Ecto neural progenitor cell (in vitro differentiated cells): ENCODE data around the gene SERPINB7.

ENCODE experiments used
- DNase-seq: peaks from one replicate; pipeline ENCODE4 v3.0.0-alpha.2; 2018; ENCODE audit warnings: low spot score

The SERPINB7 gene

DNA sequence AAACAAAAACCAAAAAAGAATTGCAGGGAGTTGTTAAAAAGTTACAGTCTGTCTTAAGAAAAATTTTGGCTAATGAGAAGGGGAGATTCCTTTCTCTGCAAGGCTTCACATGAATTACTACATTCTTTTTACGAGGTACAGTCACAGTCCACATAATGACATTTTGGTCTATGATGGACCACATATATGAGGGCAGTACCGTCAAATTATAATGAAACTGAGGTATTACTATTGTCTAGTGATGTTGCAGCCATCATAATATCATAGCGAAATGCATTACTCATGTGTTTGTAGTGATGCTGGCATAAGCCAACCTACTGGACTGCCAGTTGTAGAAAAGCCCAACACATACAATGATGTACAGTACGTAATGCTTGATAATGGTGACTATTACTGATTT lies 12.5 kb downstream of the SERPINB7 start:
- DNase-seq: no peak

DNA sequence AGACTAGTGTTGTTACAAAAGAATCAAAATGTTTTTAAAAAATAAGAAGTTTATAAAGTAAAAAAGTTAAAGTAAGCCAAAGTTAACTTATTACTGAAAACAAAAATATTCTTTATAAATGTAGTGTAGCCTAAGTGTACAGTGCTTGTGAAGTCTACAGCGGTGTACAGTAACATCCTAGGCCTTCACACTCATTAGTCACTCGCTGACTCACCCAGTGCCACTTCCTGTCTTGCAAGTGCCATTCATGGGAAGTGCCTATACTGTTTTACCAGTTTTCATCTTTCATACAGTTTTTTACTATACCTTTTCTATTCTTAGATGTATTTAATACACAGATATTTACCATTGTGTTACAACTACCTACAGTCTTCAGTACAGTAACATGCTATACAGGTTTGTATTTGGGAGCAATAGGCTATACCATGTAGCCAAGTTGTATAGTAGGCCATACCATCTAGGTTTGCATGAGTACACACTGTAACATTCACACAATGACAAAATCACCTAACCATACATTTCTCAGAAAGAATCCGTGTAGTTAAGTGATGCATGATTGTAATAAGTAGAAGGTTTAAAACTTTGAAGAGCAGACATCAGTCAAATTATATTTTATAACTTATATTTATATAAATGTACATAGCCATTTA lies 13.4 kb downstream of the SERPINB7 start:
- no peak for DNase-seq

DNA sequence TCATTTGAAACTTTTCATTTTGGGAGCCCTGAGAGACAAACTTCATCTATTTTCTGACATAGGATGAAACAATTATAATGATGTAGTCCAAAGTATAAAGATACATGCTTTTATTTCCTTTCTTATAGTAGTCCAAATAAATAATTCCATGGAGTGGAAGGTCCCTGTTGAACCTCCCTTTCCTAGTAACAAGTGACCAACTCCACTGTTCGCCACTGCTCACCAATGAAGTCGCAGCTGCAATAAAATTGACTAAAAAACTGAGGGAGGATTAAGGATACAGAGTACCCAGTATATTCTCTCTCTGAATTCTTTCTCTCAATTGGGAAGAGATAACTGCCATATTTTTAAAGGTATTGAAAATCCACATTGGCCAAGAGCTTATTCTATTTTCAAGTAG lies 14.1 kb downstream of the SERPINB7 start:
- no peak for DNase-seq

DNA sequence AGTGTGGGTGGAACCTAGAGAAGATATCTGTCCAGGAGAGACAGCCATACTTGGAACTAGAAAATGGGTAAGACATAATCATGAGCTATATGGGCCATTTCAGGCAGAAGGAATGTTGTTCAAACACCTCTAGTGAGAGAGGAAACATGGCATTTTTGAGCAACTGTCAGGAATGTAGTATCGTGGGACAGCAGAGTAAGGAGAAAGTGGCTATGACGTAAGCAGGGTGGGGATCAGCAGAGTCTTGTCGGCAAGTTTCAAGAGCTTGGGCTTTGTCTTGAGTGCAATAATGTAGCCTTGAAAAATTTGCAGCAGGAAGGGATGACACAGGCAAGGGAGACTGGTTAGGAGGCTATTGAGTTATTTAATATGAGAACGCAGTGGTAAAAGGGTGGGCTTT lies 20.4 kb downstream of the SERPINB7 start:
- no peak for DNase-seq

DNA sequence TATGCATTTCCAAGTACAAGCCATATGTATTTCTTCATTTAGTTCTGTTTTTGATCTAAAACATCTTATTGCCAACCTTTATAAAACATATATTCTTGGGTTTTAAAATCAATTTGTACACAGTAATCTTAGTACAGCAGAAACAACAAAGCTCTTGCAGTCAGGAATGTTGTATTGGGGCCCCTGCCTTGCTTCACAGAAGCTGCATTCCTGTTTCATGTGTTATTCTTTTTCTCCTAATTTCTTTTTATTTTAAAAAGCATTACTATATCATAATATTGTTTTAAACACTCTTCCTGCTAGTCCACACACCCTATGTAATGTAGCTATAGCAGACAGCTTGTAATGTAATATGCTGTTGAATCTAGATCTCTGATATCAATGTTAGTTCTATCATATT lies 24.0 kb downstream of the SERPINB7 start:
- DNase-seq: no peak

DNA sequence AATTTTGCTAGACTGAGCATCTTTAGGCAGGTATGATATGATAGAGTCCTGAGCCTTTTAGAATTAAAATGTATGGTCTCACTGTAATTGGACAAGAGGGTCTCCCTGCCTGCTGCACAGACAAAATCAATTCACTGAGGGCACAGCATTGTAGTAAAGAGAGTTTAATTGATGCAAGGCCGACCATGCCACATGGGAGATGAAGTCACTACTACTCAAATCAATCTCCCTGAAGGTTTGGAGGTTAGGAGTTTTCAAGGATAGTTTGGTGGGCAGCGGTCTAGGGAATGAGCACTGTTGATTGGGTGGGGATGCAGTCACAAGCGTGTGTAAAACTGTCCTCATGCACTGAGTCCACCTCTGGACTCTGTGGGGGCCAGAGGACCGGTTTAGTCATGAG lies 26.1 kb downstream of the SERPINB7 start:
- no peak for DNase-seq

DNA sequence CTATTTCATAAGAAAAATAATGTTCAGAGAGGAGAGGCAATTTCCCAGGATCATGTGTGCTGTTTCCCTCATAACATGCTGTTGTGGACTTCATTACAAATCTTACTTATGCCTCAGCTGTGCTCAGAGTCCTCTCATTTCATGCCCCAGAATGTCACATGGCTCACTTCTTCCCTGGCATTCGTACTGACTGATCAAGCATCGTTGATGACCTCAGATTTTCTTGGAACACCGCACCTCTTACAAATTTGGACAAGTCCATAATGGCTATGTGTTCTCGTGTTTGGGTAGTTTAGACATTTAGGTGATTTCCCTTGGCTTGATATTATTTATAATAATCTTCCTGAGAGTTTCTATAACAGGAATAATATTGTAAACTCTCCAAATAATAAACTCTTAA lies 32.9 kb downstream of the SERPINB7 start:
- no peak for DNase-seq

DNA sequence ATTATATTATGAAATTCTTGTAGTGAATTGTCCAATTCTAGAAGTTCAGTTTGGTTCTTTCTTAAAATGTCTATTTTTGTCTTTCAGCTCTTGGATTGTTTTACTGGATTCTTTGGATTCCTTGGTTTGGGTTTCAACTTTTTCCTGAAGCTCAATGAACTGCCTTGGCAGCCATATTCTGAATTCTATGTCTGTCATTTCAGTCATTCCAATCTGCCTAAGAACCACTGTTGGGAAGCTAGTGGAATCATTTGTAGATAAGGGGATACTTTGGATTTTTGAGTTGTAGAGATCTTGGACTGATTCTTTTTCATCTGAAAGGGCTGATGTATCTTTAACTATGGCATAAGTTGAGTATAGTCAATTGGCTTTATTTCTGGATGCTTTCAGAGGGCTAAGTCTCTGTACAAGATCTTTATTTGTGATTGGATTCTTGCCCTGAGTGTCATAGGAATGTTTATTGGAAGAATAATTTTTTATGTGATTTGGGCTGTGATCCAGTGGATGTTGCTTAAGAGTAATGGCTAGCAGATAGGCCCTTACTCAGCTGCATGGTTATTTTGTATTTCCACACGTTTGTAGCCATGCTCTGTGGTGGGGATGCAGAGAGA lies 42.3 kb downstream of the SERPINB7 start:
- no peak for DNase-seq

DNA sequence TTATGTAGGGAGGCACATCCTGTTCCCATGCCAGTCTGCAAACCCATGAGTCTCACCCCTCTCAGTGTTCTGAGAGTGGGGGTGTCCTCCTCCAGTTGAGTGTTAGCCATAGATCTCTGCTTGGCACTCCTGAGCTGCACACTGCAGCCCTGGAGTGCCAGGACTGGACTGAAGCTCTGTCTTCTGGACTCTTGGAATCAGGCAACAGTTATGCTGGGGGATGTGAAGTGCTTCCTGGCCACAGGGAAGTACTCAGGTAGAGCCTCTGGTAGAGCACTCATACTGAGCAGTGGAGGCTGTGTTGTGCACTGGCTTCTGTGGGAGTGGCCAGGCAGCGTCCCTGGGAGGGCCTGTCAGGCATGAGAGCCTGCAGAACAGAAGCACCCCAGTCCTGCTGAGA lies 43.0 kb downstream of the SERPINB7 start:
- no peak for DNase-seq

DNA sequence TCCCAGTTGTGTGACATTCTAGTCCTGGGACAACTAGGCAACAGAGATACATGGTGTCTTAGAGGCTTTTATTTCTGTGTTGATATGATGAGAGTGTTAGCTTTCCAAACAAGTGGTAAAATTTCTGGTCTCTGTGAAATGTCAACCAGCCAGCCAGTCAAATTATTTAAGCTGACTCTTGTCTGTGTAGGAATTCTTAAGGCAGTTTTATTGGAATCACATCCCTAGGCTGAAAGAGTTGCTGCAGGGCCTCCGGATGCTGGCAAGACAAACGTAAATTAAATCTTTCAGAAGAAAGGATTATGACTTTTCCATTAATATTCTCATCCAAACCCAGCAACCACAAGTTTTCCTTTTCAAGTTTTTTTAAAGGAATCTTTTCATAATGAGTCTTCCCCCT lies 44.6 kb downstream of the SERPINB7 start:
- no peak for DNase-seq

DNA sequence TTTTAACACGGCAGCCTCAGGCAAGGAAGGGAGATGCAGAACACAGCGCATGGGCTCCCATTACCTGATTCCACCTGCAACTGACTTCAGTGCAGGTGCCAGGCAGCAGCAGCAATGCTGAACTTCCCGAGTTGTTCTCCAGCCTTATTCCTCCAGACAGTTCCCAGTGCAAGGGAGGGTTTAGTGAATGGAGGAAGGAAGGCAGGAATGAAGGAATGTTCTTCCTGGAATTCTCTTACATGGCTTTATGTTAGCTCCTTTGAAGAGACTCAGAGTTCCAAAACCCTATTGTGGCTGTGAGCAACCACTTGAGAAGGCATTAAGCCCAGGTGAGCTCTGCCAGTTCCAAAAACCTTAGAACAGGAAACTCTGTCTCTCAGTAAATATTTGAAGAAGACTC lies 45.5 kb downstream of the SERPINB7 start:
- DNase-seq: no peak

DNA sequence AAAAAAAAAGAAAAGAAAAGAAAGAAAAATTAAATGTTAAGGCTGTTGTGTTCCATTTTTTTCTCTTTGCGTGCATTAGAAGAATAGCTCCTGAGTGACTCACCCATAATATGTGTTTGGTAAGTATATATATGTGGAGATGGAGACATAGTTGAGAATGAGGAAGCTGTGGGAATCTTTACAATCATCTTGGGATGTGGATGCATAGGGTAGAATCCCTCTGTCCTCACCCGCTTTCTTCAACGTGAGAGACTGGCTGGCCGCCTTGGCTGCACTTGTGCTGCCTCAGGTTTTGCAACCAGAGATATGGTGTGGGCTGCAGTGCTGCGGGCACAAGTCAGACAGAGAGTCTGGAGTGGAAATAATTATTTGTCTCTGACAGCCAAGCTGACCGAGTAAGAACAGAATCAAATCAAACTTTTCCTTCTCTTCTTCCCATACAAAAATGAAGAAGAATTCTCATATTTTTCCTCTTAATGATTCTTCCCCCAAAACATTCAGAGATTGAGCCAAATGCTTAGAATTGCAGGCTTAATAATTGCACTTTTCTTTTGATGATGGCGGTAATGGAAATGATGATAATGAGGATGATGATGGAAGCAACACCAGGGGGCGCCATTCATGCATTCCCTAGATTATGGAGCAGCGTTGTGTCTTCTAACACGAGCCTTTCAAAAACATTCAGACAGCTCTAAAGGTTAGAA lies 48.5 kb downstream of the SERPINB7 start:
- no peak for DNase-seq

DNA sequence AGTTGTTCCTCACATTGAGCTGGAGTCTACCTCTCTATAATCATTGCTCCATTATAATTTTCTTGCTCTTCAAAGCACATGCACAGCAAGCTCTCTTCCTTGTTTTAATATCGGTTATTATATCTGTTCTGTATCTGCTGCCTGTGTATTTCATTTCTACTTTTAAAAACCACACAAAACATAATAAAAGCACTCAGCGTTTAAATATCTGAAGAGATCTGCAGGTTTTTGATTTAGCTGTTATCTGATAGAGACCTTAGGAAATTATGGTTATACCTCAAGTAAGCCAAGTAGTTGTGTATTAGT lies 49.0 kb downstream of the SERPINB7 start:
- no peak for DNase-seq

DNA sequence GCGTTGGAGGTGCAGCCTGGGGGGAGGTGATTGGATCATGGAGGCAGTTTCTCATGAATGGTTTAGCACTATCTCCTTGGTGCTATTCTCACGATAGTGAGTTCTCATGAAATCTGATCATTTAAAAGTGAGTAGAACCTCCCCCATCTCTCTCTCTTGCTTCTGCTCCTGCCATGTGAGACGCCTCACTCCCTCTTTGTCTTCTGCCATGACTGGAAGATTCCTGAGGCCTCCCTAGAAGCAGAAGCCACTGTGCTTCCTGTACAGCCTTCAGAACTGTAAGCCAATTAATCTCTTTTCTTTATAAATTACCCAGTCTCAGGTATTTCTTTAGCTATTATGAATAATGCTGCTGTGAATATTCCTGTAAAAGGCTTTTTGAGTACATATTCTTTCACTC lies 52.9 kb downstream of the SERPINB7 start:
- DNase-seq: no peak

DNA sequence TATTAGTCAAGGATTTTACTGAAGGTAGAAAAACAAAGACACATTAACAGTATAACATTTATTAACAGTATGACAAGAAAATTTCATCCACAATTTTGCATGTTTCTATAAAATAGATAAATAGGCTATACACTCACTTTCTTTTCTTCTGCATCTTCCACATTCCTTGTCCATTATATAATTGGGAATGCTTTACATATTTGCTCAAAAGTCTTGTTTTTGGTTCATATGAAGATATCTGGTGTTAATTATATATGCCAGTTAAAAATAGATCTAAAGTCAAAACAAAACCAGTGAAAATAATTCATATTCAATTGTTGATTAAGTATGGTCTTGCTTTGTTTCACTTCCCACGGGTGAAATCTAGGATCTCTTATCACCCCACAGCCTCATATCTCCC lies 53.4 kb downstream of the SERPINB7 start:
- no peak for DNase-seq

DNA sequence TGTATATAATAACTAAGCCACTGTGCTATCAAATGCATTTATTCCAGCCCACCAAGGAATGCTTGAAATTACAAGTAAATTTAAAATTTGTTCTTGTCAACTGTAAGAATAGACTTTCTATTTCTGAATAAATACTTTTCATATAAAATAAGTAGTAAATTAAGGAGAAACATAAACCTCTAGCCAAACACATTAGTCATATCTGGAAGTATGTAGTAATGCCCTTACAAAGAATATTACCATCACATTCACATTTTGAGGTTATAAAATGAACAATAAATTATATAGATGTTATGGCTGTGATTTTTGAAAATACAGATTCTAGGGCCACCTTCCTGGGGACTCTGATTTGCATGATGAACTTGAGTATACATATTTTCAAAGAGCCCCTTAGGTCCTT lies 54.7 kb downstream of the SERPINB7 start:
- DNase-seq: no peak

DNA sequence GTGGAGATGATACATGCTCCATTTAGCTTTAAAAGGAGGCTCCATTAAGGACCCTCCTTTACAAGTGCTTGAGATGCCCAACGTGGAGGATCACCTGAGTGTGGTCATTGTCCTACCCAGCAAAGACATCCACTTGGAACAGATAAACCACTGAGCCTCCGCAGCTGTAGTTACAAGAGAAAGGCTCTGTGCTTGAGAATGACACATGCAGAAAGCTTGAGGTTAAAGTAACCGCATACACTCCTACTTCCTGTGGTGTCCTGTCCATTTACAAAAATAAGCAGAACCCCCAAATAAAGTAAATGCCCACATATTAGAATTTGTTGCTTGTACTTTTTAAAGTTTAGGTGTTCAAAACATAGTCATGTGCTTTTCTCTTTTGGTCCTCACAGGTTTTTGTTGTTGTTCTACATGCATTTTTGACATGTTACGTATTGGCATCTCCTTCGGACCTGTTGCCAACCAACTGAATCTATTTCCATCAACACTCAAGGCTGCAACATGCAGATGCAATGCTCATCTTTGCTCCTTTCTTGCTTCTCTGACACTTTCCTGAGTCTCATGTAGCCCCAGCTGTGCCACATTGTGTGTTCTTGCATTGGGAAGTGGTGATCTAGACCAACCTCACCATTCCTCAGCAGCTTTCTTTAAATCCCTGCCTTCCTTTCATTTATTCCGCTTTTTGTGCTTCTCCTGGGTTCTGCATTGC lies 56.0 kb downstream of the SERPINB7 start:
- DNase-seq: no peak

DNA sequence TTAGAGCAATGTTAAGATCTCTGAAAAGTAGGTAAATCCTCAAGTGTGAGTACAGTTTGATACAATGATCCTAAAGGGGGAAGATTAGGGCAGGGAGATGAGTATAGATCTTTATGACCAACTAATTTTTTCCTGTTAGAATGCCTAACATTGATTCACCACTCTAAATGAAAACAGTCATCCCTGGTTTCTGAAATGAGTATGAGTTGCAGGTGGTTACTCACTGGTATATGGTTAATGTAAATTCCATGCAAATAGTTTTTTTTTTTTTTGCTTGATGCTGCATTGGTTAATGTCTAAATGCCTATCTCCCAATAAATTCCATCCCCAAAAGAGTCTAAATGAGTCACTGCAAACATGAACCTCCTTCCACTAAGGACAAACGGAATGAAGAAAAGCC lies 57.3 kb downstream of the SERPINB7 start:
- DNase-seq: no peak

DNA sequence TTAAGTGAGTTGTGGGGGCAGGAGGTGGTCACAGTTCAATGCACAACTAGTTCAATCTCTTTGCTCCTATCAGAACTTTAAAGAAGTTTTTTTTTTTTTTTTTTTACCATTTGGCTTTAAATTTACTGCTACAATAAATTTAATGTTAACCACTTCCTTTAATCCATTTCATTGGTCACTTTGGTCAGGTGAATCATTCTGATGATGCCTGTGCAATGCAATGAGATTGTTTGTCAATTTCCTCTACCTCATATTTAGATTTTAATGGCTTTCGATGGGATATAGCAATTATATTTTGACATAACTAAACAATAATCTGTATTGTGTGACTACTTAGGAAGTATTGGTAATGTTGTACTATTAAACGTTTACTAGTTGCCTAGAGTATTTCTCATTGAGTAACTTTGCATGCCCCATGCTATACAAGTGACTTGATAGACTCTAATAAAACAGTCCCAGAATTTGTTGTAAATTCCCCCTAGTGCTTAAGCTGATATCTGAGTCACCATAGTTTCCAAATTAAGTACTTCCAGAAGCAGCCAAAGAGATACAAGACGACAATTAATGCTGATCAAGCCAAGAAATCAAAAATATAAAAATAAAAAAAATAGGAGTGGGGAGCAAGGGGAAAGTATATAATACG lies 59.4 kb downstream of the SERPINB7 start:
- no peak for DNase-seq

DNA sequence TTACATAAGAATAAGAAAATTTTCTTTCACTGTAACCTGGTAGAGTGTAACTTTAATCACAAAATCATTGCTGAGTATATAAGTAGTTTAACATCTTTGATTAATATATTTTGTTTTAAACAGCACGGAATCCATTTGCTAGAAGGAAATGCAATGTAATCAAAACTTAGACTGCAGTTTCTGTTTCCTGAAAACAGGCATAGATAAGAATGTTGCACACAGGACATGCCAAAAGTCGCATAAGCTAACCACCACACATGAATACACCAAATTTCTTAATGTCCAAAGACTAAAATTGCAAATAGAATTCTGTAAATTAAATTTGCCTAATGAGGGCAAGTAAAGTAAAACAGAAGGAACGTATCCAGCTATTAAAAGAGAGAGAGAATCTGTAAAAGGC lies 61.2 kb downstream of the SERPINB7 start:
- DNase-seq: no peak

DNA sequence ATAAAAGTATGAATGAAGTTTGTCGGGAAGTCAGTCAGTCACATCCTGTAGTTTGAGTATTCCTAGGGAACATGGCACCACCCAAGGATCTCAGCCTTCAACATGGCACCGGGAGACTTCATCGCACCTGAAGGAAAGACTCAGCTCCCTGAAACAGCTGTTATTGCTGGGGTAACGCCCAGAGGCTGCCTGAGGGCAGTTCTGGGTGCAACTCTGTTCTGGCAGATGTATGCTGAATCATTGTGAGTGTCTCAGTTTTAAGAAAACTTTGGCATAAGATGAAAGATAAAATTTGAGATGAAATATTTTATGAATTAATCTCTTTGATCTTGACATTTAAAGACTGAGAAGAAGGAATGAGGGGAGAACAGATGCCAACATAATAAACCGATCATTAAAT lies 62.4 kb downstream of the SERPINB7 start:
- DNase-seq: no peak

DNA sequence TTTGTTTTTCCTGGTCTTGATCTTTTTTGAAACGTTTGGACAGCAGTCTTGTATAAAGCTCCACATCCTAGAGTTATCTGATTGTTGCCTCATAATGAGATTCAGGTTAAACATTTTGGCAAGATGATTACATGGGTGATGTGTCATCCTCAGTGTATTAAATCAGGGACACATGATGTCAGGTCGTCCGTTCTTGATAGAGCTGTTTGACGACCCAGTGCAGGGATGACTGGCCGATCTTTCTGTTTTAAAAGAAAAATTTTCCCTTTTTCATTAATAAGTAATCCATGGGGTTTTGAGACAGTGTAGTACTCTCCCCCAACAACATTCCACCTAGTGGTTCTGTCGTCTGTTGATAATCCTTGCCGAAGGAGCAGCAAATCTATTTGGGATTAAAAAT lies 67.8 kb downstream of the SERPINB7 start:
- DNase-seq: no peak

DNA sequence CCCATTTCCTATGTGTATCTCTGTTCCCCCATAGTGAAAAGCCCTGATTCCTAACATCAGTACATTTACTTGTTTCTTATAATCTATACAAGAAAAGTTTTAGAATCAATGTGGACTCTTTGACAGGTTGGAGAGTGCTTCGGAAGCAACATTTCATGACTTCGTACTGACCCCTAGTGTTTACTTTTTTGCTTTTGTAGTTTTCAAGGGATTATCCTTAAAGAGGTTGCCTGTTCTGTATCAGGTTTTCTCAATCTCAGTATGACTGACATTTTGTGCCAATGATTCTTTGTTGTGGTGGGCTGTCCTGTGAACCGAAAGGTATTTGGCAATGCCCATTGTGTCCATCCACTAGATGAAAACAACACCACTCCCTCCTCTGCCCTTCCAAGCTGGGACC lies 69.0 kb downstream of the SERPINB7 start:
- no peak for DNase-seq
